Ascending aorta (tissue), 2 donors: ENCODE results near the gene GRPEL1. TPM values are rescaled to one million over a fixed set of nuclear protein-coding genes. Genes with fewer than 3 reads are reported as not detected.

Source experiments
- DNase-seq, 2 donors: peaks; one replicate each; pipeline ENCODE4 v3.0.0-alpha.2; 2019; ENCODE audit warnings: low spot score in 2 of 2
- H3K27ac ChIP-seq, 2 donors: fragments of 200-600 bp; sonication (generic); one replicate each; pipeline ENCODE4 v1.5.1; 2016 to 2017; ENCODE audit warnings: mild to moderate bottlenecking in 1 of 2
- H3K27me3 ChIP-seq: fragments of 200-600 bp; sonication (generic); one replicate; pipeline ENCODE4 v1.5.1; 2017
- H3K36me3 ChIP-seq, 2 donors: fragments of 200-600 bp; sonication (generic); one replicate each; pipeline ENCODE4 v1.5.1; 2016
- H3K4me1 ChIP-seq, 2 donors: fragments of 200-600 bp; sonication (generic); one replicate each; pipeline ENCODE4 v1.5.1; 2016 to 2017; ENCODE audit warnings: mild to moderate bottlenecking in 1 of 2
- H3K4me3 ChIP-seq, 2 donors: fragments of 200-600 bp; sonication (generic); one replicate each; pipeline ENCODE4 v1.5.1; 2016 to 2017; ENCODE audit warnings: mild to moderate bottlenecking in 1 of 2
- H3K9me3 ChIP-seq, 2 donors: fragments of 200-600 bp; sonication (generic); one replicate each; pipeline ENCODE4 v1.5.1; 2016
- CTCF ChIP-seq, 3 experiments: fragments of 200-600 bp in 2 of 3; fragments of 450-650 bp in 1 of 3; sonication (generic) in 2 of 3; IDR thresholded peaks; one replicate each; pipeline ENCODE4 v1.5.1; 2016 to 2019; ENCODE audit warnings: antibody characterized with exemption in 3 of 3, mild to moderate bottlenecking in 1 of 3, moderate library complexity in 1 of 3
- intact Hi-C: fragments of 100-400 bp; cut with DNase I; formaldehyde crosslinking; loops from one replicate; pipeline ENCODE4 v1.15.1; 2023
- total RNA-seq: library from RNA; depleted of rRNA; stranded (reverse); fragments of >200 nt; gene quantifications from one replicate; pipeline ENCODE4 v1.1.0, GENCODE V29; 2016

The GRPEL1 gene
- total RNA-seq, 1 donor from 2014 or later: 42.5 TPM

DNA sequence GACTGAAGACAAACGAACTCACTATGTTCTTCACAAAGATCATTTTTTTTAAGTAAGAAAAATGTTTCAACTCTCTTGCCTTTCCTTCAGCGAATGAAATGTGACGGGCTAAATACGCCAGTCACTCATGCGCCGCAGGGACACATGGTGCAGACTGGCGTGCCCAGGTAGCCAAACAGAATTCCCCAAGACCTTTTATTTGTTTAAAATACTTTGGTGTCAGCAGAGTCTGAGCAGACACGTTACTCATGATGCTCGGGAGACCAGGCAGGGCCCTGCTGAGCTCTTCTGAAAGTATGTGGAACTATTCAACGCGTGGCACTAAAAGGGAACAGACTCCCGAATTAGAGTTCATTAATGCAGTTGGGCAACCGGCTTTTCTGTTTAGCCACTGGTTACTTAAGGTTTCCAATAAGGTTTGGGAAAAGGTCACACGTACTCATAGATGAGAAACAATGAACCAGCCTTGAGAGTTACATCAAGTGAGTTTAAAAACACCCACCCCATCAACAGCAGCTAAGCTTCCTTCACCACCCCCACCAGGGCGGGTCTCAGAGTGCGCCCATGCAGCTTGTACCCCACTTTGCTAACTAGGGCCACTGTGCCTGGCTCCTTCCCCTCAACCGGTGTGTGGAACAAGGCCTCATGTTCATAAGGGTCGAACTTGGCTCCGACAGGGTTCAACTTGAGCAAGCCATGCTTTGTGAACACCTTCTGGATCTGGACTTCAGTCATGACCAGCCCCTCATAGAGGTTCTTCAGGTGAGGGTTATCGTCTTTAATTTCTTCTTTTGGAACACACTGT, 7.3 kb downstream of the GRPEL1 start:
- Histone ChIP-seq H3K36me3 (peaks cover 33 to 78% of the 10 kb centered on the region in 2 donors), H3K9me3 (no peaks in the 10 kb centered on the region), H3K4me1 (no peaks in the 10 kb centered on the region), H3K4me3 (no peak overlapping the region), H3K27me3 (no peaks in the 10 kb centered on the region), H3K27ac (no peak overlapping the region)
- intact Hi-C loops: no loop called here
- TF ChIP-seq CTCF (IDR thresholded peaks at IDR 0.05): no peak
- DNase-seq: no peak

DNA sequence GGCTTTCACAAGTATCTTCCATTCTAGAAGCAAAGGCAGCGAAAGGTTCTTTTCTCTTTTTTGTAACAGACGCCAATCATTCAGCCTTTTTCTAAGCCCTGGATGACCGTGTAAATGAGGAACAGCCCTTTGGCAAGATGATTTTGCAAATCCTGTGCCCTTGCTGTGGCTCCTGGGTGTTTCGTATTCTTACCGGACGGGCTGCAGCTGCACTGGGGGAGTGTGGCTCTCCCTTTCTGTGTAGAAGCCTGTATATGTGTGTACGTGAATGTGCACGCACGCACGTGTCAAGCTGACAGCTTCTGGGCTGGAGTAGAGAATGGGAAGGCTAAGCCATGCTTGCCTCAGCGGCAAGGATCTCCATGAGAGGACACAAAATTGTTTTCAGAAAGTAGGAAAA, 8.2 kb downstream of the GRPEL1 start:
- intact Hi-C loops: no loop called here
- TF ChIP-seq CTCF (IDR thresholded peaks at IDR 0.05): no peak
- H3K27me3 ChIP-seq: no peaks in the 10 kb centered on the region
- H3K36me3 ChIP-seq: peaks cover 42 to 82% of the 10 kb centered on the region in 2 donors
- no peaks in the 10 kb centered on the region for H3K4me1 ChIP-seq
- H3K27ac ChIP-seq: no peak overlapping the region
- no peaks in the 10 kb centered on the region for H3K9me3 ChIP-seq
- H3K4me3 ChIP-seq: no peak overlapping the region
- DNase-seq: no peak

GRCh38 chr4:7058792-7059191, 9.1 kb downstream of the GRPEL1 start:
- Histone ChIP-seq H3K4me1 (no peaks in the 10 kb centered on the region), H3K27ac (no peak overlapping the region), H3K4me3 (no peak overlapping the region), H3K27me3 (no peaks in the 10 kb centered on the region), H3K36me3 (peaks cover 47 to 87% of the 10 kb centered on the region in 2 donors), H3K9me3 (no peaks in the 10 kb centered on the region)
- intact Hi-C loops: no loop called here
- DNase-seq: no peak
- TF ChIP-seq CTCF (IDR thresholded peaks at IDR 0.05): no peak

- Histone ChIP-seq H3K9me3 (no peaks in the 10 kb centered on the region), H3K27ac (no peak overlapping the region), H3K4me3 (no peak overlapping the region), H3K4me1 (peaks cover 0 to 3% of the 10 kb centered on the region in 2 donors), H3K27me3 (no peaks in the 10 kb centered on the region), H3K36me3 (peaks cover 27 to 71% of the 10 kb centered on the region in 2 donors)
- TF ChIP-seq CTCF (IDR thresholded peaks at IDR 0.05): no peak
- no peak for DNase-seq
- intact Hi-C loops: no loop called here
These were observed 11.9 kb downstream of the GRPEL1 start for GRCh38 chr4:7055990-7056325.

DNA sequence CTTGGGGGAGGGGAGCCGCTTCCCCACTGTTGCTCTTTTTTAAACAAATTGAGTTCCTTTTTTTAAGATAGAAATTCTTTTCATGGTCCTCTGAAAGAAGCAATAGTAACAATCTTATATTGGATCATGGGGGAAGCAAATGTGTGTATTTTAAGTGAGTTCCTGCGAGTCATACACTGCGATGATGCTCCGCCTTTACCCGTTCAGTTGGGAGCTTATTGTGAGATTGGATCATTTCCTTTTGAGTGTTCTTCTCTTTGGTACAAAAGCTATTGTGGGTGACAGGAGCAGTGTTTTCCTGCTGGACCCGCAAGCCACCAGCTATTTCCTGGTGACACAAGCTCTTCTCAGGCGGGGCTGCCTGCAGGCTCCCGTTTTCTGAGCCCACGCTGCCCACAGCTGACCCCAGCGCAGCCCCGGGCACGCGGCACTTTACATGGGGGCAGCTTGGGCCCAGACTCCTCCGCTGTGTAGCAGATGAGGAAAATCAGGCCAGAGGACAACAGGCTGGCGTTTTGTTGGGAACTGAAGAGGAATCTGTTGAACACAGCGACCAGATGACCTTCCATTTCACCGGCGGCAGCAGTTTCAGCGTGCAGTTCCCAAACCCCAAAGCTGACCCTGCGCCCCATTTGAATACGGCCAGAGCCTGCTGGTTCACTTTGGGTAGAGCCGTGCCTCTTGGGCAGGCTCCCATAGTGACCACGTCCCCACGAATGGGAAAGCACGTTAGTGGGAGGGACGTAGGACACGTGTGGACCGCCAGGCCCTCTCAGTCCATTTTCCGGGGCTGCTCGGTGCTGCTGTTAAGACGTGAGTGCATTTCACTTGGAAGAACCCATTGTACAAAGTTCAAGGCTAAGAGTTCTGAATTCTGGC, 12.5 kb downstream of the GRPEL1 start:
- Histone ChIP-seq H3K27ac (no peak overlapping the region), H3K4me1 (peaks cover 0 to 3% of the 10 kb centered on the region in 2 donors), H3K36me3 (peaks cover 21 to 65% of the 10 kb centered on the region in 2 donors), H3K4me3 (no peak overlapping the region), H3K27me3 (no peaks in the 10 kb centered on the region), H3K9me3 (no peaks in the 10 kb centered on the region)
- no peak for DNase-seq
- no peak for TF ChIP-seq CTCF (IDR thresholded peaks at IDR 0.05)
- intact Hi-C loops: no loop called here
